ENCODE data around the gene BPIFB1. TPM values are rescaled to one million over a fixed set of nuclear protein-coding genes. Genes with fewer than 3 reads are reported as not detected.

BPIFB1 gene
- total RNA-seq, 8 experiments from 2014 or later: 0.08 to 0.38 (median 0.18) TPM; not detected in 5

- in situ Hi-C loops (cut with MboI; ENCODE audit: low pct_unique_long_range_greater_than_20kb in 2 of 9, low sequenced_read_pairs in 9 of 9, unreplicated experiment in 9 of 9): no loop called here
- no peak overlapping the region for H3K4me3 ChIP-seq
- ATAC-seq (replicated peaks in 6 of 8): no peak
- H3K4me1 ChIP-seq (replicated peaks in 1 of 2): no peaks in the 10 kb centered on the region
- WGBS, 10 experiments: 20 to 100% (median 60%) methylated on average over 1 to 2 of the region's 6 CpGs; no CpG with 5 or more reads in 5 of the 10 experiments
- H3K27ac ChIP-seq: no peak overlapping the region
Observed at GRCh38 chr20:33310327-33310899, 27.4 kb downstream of the BPIFB1 start.

GRCh38 chr20:33311011-33311410 lies 28.0 kb downstream of the BPIFB1 start:
- 20 to 59% (median 46%) methylated on average over 1 to 3 of the region's 8 CpGs; no CpG with 5 or more reads in 5 of the 10 experiments for WGBS, 10 experiments
- no peak overlapping the region for H3K4me3 ChIP-seq
- ATAC-seq (replicated peaks in 6 of 8): no peak
- no peaks in the 10 kb centered on the region for H3K4me1 ChIP-seq (replicated peaks in 1 of 2)
- in situ Hi-C loops (cut with MboI; ENCODE audit: low pct_unique_long_range_greater_than_20kb in 2 of 9, low sequenced_read_pairs in 9 of 9, unreplicated experiment in 9 of 9): no loop called here
- H3K27ac ChIP-seq: no peak overlapping the region

GRCh38 chr20:33311996-33312395 lies 29.0 kb downstream of the BPIFB1 start:
- in situ Hi-C loops (cut with MboI; ENCODE audit: low pct_unique_long_range_greater_than_20kb in 2 of 9, low sequenced_read_pairs in 9 of 9, unreplicated experiment in 9 of 9): no loop called here
- ATAC-seq (replicated peaks in 6 of 8): peak in 1 of 8 experiments; percentile 42
- WGBS, 10 experiments: 0 to 80% (median 37%) methylated on average over 1 to 4 of the region's 4 CpGs; no CpG with 5 or more reads in 4 of the 10 experiments
- H3K27ac ChIP-seq: no peak overlapping the region
- no peak overlapping the region for H3K4me3 ChIP-seq
- no peaks in the 10 kb centered on the region for H3K4me1 ChIP-seq (replicated peaks in 1 of 2)

- no peak overlapping the region for H3K4me3 ChIP-seq
- ATAC-seq (replicated peaks in 6 of 8): no peak
- WGBS, 10 experiments: 41 to 100% (median 85%) methylated on average over 1 to 7 of the region's 11 CpGs; no CpG with 5 or more reads in 4 of the 10 experiments
Observed at GRCh38 chr20:33312583-33312982, 29.6 kb downstream of the BPIFB1 start.

GRCh38 chr20:33313686-33314314 lies 30.8 kb downstream of the BPIFB1 start:
- in situ Hi-C loops (cut with MboI; ENCODE audit: low pct_unique_long_range_greater_than_20kb in 2 of 9, low sequenced_read_pairs in 9 of 9, unreplicated experiment in 9 of 9): no loop called here
- ATAC-seq (replicated peaks in 6 of 8): no peak
- Histone ChIP-seq H3K4me1 (replicated peaks in 1 of 2) (no peaks in the 10 kb centered on the region), H3K4me3 (no peak overlapping the region), H3K27ac (no peak overlapping the region)
- WGBS, 10 experiments: 50 to 90% (median 70%) methylated on average over 2 to 6 of the region's 7 CpGs; no CpG with 5 or more reads in 4 of the 10 experiments

More at GRCh38 chr20:33312583-33312982, 29.6 kb downstream of the BPIFB1 start:
- Histone ChIP-seq H3K4me1 (replicated peaks in 1 of 2) (no peaks in the 10 kb centered on the region), H3K27ac (no peak overlapping the region)
- in situ Hi-C loops (cut with MboI; ENCODE audit: low pct_unique_long_range_greater_than_20kb in 2 of 9, low sequenced_read_pairs in 9 of 9, unreplicated experiment in 9 of 9): no loop called here

GRCh38 chr20:33316343-33316742 lies 33.3 kb downstream of the BPIFB1 start:
- no peak for ATAC-seq (replicated peaks in 6 of 8)
- H3K27ac ChIP-seq: no peak overlapping the region
- H3K4me1 ChIP-seq (replicated peaks in 1 of 2): no peaks in the 10 kb centered on the region
- no peak overlapping the region for H3K4me3 ChIP-seq
- WGBS, 10 experiments: 66 to 80% methylated on average over 1 to 5 of the region's 5 CpGs; no CpG with 5 or more reads in 8 of the 10 experiments
- in situ Hi-C loops (cut with MboI; ENCODE audit: low pct_unique_long_range_greater_than_20kb in 2 of 9, low sequenced_read_pairs in 9 of 9, unreplicated experiment in 9 of 9): no loop called here

GRCh38 chr20:33316958-33317357 lies 33.9 kb downstream of the BPIFB1 start:
- in situ Hi-C loops (cut with MboI; ENCODE audit: low pct_unique_long_range_greater_than_20kb in 2 of 9, low sequenced_read_pairs in 9 of 9, unreplicated experiment in 9 of 9): no loop called here
- no peak for ATAC-seq (replicated peaks in 6 of 8)
- Histone ChIP-seq H3K27ac (no peak overlapping the region), H3K4me3 (no peak overlapping the region), H3K4me1 (replicated peaks in 1 of 2) (no peaks in the 10 kb centered on the region)
- 17 to 80% (median 62%) methylated on average over 1 to 2 of the region's 3 CpGs; no CpG with 5 or more reads in 5 of the 10 experiments for WGBS, 10 experiments

GRCh38 chr20:33317424-33318095 lies 34.5 kb downstream of the BPIFB1 start:
- 10 to 92% (median 77%) methylated on average over 1 to 14 of the region's 14 CpGs; no CpG with 5 or more reads in 1 of the 10 experiments for WGBS, 10 experiments
- Histone ChIP-seq H3K4me1 (replicated peaks in 1 of 2) (no peaks in the 10 kb centered on the region), H3K27ac (no peak overlapping the region), H3K4me3 (no peak overlapping the region)
- in situ Hi-C loops (cut with MboI; ENCODE audit: low pct_unique_long_range_greater_than_20kb in 2 of 9, low sequenced_read_pairs in 9 of 9, unreplicated experiment in 9 of 9): no loop called here
- ATAC-seq (replicated peaks in 6 of 8): no peak

- Histone ChIP-seq H3K4me3 (no peak overlapping the region), H3K27ac (no peak overlapping the region), H3K4me1 (replicated peaks in 1 of 2) (no peaks in the 10 kb centered on the region)
- in situ Hi-C loops (cut with MboI; ENCODE audit: low pct_unique_long_range_greater_than_20kb in 2 of 9, low sequenced_read_pairs in 9 of 9, unreplicated experiment in 9 of 9): no loop called here
- WGBS, 10 experiments: 0 to 50% (median 18%) methylated on average over 1 to 5 of the region's 5 CpGs; no CpG with 5 or more reads in 6 of the 10 experiments
- ATAC-seq (replicated peaks in 6 of 8): no peak
Observed at GRCh38 chr20:33318096-33318429, 35.0 kb downstream of the BPIFB1 start.

- no peak for ATAC-seq (replicated peaks in 6 of 8)
- 20 to 100% (median 80%) methylated on average over 1 to 8 of the region's 10 CpGs; no CpG with 5 or more reads in 2 of the 10 experiments for WGBS, 10 experiments
- no peak overlapping the region for H3K27ac ChIP-seq
- no peak overlapping the region for H3K4me3 ChIP-seq
- in situ Hi-C loops (cut with MboI; ENCODE audit: low pct_unique_long_range_greater_than_20kb in 2 of 9, low sequenced_read_pairs in 9 of 9, unreplicated experiment in 9 of 9): no loop called here
- no peaks in the 10 kb centered on the region for H3K4me1 ChIP-seq (replicated peaks in 1 of 2)
Observed at GRCh38 chr20:33320006-33320405, 37.0 kb downstream of the BPIFB1 start.

- no peak overlapping the region for H3K4me3 ChIP-seq
- no peaks in the 10 kb centered on the region for H3K4me1 ChIP-seq (replicated peaks in 1 of 2)
- WGBS, 10 experiments: 0 to 92% (median 80%) methylated on average over 1 to 2 of the region's 3 CpGs; no CpG with 5 or more reads in 6 of the 10 experiments
- in situ Hi-C loops (cut with MboI; ENCODE audit: low pct_unique_long_range_greater_than_20kb in 2 of 9, low sequenced_read_pairs in 9 of 9, unreplicated experiment in 9 of 9): no loop called here
- no peak for ATAC-seq (replicated peaks in 6 of 8)
- H3K27ac ChIP-seq: no peak overlapping the region
Observed at GRCh38 chr20:33322456-33322855, 39.4 kb downstream of the BPIFB1 start.

GRCh38 chr20:33323236-33323635 lies 40.2 kb downstream of the BPIFB1 start:
- no peak overlapping the region for H3K27ac ChIP-seq
- no peak overlapping the region for H3K4me3 ChIP-seq
- no peaks in the 10 kb centered on the region for H3K4me1 ChIP-seq (replicated peaks in 1 of 2)
- in situ Hi-C loops (cut with MboI; ENCODE audit: low pct_unique_long_range_greater_than_20kb in 2 of 9, low sequenced_read_pairs in 9 of 9, unreplicated experiment in 9 of 9): no loop called here
- ATAC-seq (replicated peaks in 6 of 8): no peak
- 0 to 100% (median 32%) methylated on average over 1 to 7 of the region's 8 CpGs; no CpG with 5 or more reads in 2 of the 10 experiments for WGBS, 10 experiments

GRCh38 chr20:33325350-33325749 lies 42.3 kb downstream of the BPIFB1 start:
- in situ Hi-C loops (cut with MboI; ENCODE audit: low pct_unique_long_range_greater_than_20kb in 2 of 9, low sequenced_read_pairs in 9 of 9, unreplicated experiment in 9 of 9): no loop called here
- no peak overlapping the region for H3K27ac ChIP-seq
- no peak for ATAC-seq (replicated peaks in 6 of 8)
- no peaks in the 10 kb centered on the region for H3K4me1 ChIP-seq (replicated peaks in 1 of 2)
- 0 to 83% (median 60%) methylated on average over 1 of the region's 2 CpGs; no CpG with 5 or more reads in 5 of the 10 experiments for WGBS, 10 experiments
- no peak overlapping the region for H3K4me3 ChIP-seq

Data from motor neuron (in vitro differentiated cells).